HG02678 (cell line): ENCODE results near the gene PCCA.
"Not testable (repeated sequence)": the region's sequence is repeated elsewhere in the genome, so short reads cannot be mapped to it uniquely, and the experiment has no call there.

Source experiments
- ATAC-seq: cut with Tn5 transposase; IDR thresholded peaks from one replicate; pipeline ENCODE4 v1.9.1; 2021; ENCODE audit warnings: mild to moderate bottlenecking, moderate library complexity; ENCODE audit not compliant: unreplicated experiment

PCCA gene

DNA sequence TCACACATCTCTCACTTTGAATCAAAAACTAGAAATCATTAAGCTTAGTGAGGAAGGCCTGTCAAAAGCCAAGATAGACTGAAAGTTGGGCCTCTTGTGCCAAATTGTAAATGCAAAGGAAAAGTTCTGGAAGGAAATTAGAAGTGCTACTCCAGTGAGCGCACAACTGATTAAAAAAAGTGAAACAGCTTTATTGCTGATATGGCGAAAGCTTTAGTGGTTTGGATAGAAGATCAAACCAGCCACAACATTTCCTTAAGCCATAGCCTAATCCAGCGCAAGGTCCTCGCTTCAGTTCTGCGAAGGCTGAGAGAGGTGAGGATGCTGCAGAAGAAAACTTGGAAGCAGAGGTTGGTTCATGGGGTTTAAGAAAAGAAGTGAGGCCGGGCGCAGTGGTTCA, 7.6 kb downstream of the PCCA start:
- no peak for ATAC-seq

DNA sequence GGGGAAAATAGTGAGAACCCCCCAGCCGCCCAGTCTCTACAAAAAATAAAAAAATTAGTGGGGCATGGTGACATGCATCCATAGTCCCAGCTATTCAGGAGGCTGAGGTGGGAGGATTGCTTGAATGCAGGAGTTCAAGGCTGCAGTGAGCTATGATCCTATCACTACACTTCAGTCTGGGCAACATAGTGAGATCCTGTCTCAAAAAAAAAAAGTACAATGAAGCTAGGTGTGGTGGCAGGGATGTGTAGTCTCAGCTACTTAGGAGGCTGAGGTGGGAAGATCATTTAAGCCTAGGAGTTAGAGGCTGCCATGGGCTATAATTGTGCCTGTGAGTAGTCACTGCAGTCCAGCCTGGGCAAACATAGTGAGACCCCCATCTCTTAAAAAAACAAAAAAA, 8.9 kb downstream of the PCCA start:
- ATAC-seq = no peak

- ATAC-seq = no peak
Observed at GRCh38 chr13:100098445-100099116, 9.7 kb downstream of the PCCA start.

GRCh38 chr13:100099117-100099445, 10.2 kb downstream of the PCCA start:
- not testable (repeated sequence) for ATAC-seq

- no peak for ATAC-seq
Observed at GRCh38 chr13:100100115-100100879, 11.4 kb downstream of the PCCA start.

GRCh38 chr13:100102042-100102441, 13.1 kb downstream of the PCCA start:
- ATAC-seq = no peak

GRCh38 chr13:100106005-100106404, 17.1 kb downstream of the PCCA start:
- no peak for ATAC-seq

DNA sequence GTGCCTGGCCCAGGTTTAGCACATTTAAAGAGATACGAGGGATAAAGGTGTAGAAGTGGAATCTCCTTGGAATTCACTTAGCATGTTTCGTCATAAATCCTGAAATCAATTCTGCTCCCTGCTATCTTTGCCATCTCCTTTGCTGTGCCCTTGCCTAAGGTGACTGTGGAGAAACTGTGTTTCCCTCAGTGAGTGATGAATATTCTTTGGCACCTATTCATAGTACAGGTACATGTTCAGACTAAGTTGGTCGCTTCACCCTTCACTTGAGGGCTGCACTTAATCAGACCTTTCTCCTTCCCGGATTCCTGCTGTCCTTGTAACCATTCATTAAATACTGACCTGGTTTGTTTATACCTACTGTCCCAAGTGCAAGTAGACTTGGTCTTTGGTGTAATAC, 17.8 kb downstream of the PCCA start:
- no peak for ATAC-seq

DNA sequence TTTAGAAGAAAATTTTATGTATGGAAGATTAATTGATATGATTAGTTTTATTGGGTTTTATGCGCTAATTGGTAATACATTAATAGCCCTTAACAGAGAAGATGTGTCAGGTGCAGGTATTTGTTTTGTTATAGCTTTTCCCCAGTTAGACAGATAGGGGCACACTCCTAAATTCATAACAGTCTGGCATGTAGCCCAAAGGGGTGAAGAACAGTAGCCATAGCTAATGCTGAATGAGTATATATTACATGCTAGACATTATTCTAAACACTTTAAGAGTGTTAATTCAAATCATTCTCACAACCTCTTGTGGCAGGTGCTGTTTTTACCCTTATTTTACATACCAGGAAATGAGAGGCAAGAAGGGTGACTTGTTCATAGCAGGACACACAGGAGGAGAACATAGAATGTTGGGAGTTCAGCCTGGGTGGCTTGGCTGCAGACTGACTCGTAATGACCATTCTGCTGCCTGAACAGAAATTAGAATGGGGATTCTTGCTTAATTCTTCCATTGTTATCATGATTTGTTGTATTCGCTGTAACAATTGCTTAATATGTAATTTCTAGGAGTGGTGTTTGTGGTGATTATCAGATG, 20.1 kb downstream of the PCCA start:
- peak; percentile 83 for ATAC-seq

- no peak for ATAC-seq
Observed at GRCh38 chr13:100110269-100110668, 21.4 kb downstream of the PCCA start.

DNA sequence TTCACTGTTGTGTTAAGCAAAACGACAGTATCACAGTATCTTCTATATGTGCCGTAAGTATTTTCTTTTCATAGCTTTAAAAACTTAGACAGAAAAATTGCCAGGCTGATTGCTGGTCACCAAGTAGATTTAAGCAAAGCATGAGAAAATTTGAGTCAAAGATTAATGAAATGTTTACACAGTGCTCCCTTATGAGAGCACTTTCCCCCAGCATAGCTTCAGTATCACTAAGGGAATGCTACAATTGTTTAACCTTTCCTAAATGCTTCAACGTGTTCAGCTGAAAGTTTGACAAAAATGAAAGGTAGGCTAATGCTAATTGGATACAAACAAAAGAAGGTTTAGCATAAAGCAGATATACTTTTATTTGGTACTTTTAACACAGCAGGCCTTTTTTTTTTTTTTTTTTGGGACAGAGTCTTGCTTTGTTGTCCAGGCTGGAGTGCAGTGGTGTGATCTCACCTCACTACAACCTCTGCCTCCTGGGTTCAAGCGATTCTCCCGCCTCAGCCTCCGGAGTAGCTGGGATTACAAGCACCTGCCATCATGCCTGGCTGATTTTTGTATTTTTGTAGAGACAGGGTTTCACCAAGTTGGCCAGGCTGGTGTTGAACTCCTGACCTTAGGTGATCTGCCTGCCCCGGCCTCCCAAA, 23.4 kb downstream of the PCCA start:
- no peak for ATAC-seq

DNA sequence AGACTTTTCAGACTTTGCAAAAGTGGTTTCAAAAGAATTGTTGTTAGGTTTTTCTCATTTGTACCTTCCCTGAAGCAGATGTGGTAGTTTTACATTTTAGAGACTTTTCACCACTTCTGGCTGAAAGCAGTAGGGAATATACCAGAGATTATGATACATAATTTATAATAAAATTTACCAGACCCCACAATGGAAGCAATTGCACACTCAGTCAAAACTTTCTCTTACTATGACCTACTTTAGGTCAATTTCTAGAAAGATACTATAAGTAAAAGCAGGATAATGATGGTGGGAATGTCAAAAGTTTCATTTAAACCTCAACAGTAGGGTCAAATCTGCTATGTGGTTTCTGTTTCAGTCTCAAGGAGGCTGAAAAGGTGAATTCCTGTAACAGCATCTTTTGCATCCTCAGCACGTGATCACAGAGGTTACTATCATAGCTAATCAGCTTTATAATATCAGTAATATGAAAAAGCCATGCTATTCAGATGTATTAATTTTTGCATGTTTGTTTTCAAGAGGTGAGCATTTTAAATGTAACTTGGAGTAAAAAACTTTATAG, 26.9 kb downstream of the PCCA start:
- ATAC-seq = peak; percentile 69

DNA sequence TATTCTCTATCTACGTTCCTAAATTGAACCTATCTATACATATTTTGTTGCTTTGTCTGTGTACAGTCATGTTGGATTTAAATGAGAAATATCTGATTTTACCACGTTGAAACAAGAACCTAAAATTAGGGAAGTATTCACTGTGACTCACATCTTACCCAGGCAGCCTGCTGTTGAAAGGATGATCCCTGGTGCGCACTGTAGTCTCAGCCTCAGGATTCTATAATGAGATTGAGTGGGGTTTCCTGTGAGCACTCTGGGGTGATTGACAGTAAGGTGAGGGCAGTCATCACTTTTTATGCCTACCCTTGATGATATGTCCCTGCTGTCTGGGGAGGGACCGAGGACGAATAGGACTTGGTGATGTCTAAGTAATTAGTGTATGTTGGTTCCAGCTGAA, 35.4 kb downstream of the PCCA start:
- ATAC-seq = no peak

GRCh38 chr13:100125946-100126345, 37.1 kb downstream of the PCCA start:
- ATAC-seq = no peak

- ATAC-seq = no peak
Observed at GRCh38 chr13:100128373-100128772, 39.5 kb downstream of the PCCA start.

DNA sequence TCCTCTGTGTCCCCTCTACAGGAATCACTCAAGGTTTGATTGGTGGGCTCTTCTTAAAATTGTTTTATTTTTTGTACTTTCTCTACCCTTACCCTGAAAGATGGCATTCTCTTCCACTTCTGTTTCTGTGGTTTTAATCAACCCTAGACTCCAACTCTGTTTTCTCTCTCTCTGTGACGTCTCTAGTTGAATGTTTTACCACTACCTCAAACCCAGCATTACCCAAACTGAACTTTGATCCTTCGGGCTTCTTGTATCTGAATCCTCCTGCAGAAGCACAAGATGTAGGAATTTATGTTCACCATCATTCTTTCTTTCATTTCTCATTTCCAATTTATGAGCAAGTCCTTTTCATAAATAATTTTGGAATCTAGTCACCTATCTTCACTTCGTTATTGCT, 39.9 kb downstream of the PCCA start:
- no peak for ATAC-seq

- ATAC-seq = peak; percentile 91
Observed at GRCh38 chr13:100129605-100130004, 40.7 kb downstream of the PCCA start.

DNA sequence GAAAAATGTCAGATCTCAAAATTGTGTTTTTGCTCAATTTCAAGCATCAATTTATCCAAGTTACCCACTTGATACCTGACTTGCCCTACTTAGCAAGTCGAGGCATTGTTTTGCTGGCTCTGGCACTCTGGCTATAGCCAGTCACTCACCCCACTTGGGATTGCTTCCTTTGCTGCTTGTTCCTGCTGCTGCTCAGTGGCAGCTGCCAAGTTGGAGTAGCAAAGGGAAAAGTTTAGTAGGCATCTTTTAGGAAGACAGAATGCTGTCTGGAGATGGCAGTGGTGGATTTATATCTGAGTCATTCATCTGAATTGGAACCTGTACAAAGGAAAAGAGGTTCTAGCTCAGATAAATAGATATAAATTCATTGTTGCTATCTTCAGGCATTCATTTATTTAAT, 41.2 kb downstream of the PCCA start:
- no peak for ATAC-seq

GRCh38 chr13:100130930-100131511, 42.1 kb downstream of the PCCA start:
- no peak for ATAC-seq

GRCh38 chr13:100131863-100132574, 43.1 kb downstream of the PCCA start:
- no peak for ATAC-seq
